CD8-positive, alpha-beta memory T cell (primary cell): Measurements from ENCODE around the gene DZIP1L. TPM values are rescaled to one million over a fixed set of nuclear protein-coding genes. Genes with fewer than 3 reads are reported as not detected.
"Not testable (repeated sequence)": the region's sequence is repeated elsewhere in the genome, so short reads cannot be mapped to it uniquely, and the experiment has no call there.

Experiments used
- CTCF ChIA-PET: fragments of 350-600 bp; sonication (Branson Sonifier 250); formaldehyde crosslinking; loops from one replicate; lab custom pipeline; 2021; ENCODE audit warnings: antibody characterized with exemption; lab: Charles Lee
- POLR2A ChIA-PET: fragments of 350-600 bp; sonication (Branson Sonifier 250); formaldehyde crosslinking; loops from one replicate; lab custom pipeline; 2021; ENCODE audit warnings: antibody characterized with exemption; lab: Charles Lee
- DNase-seq, 5 donors: peaks; one replicate each; pipeline versions ENCODE4 v3.0.0 to v3.0.0-alpha.2; 2020 to 2022; ENCODE audit warnings: mixed read lengths in 1 of 5
- H3K27ac ChIP-seq: one replicate; pipeline ENCODE4 v1.7.0; 2013; ENCODE audit warnings: low read depth, mild to moderate bottlenecking, low read length, moderate library complexity
- H3K27me3 ChIP-seq: 2 replicates; pipeline ENCODE4 v1.7.0; 2013; ENCODE audit warnings: low read length, mild to moderate bottlenecking; ENCODE audit not compliant: insufficient read depth, poor library complexity, severe bottlenecking
- H3K36me3 ChIP-seq: 2 replicates; pipeline ENCODE4 v1.7.0; 2013; ENCODE audit warnings: mild to moderate bottlenecking, low read length, moderate library complexity; ENCODE audit not compliant: insufficient read depth
- H3K4me1 ChIP-seq: 2 replicates; pipeline ENCODE4 v1.7.0; 2013; ENCODE audit warnings: mild to moderate bottlenecking, low read length, moderate library complexity; ENCODE audit not compliant: insufficient read depth
- H3K4me3 ChIP-seq: 2 replicates; pipeline ENCODE4 v1.7.0; 2013; ENCODE audit warnings: mild to moderate bottlenecking, low read length
- H3K9me3 ChIP-seq: 2 replicates; pipeline ENCODE4 v1.7.0; 2013; ENCODE audit warnings: mild to moderate bottlenecking, low read length
- H3K27ac Mint-ChIP-seq, 8 donors: one replicate each; pipeline ENCODE4 v1.8.0; 2020 to 2021; ENCODE audit warnings: mixed read lengths in 8 of 8, mild to moderate bottlenecking in 6 of 8, inconsistent platforms in 3 of 8, moderate library complexity in 3 of 8
- H3K27me3 Mint-ChIP-seq, 2 donors: one replicate each; pipeline ENCODE4 v1.8.0; 2020 to 2021; ENCODE audit warnings: mixed read lengths in 2 of 2, mild to moderate bottlenecking in 1 of 2, moderate library complexity in 1 of 2
- H3K36me3 Mint-ChIP-seq, 3 donors: one replicate each; pipeline ENCODE4 v1.8.0; 2020 to 2021; ENCODE audit warnings: mixed read lengths in 3 of 3, inconsistent platforms in 1 of 3, mild to moderate bottlenecking in 1 of 3
- H3K4me1 Mint-ChIP-seq, 3 donors: one replicate each; pipeline ENCODE4 v1.8.0; 2020 to 2021; ENCODE audit warnings: mixed read lengths in 3 of 3, inconsistent platforms in 1 of 3, mild to moderate bottlenecking in 1 of 3
- H3K4me3 Mint-ChIP-seq, 7 donors: one replicate each; pipeline ENCODE4 v1.8.0; 2020 to 2021; ENCODE audit warnings: mixed read lengths in 7 of 7, mild to moderate bottlenecking in 6 of 7, moderate library complexity in 4 of 7, inconsistent platforms in 2 of 7
- H3K9me3 Mint-ChIP-seq, 5 donors: one replicate each; pipeline ENCODE4 v1.8.0; 2020 to 2022; ENCODE audit warnings: mixed read lengths in 5 of 5, mild to moderate bottlenecking in 3 of 5, moderate library complexity in 2 of 5, inconsistent platforms in 1 of 5
- polyA plus RNA-seq: library from polyadenylated mRNA; unstranded; fragments of 300-500 nt; fragmentation: Illumina TruSeq; gene quantifications from one replicate; pipeline ENCODE4 v1.2.3, GENCODE V29; 2021
- total RNA-seq, 2 experiments: library from RNA; stranded (reverse); gene quantifications; one replicate each; pipeline ENCODE4 v1.2.3, GENCODE V29; 2021

The DZIP1L gene
- total and polyA plus RNA-seq, 3 experiments from 2014 or later, result 0.20 TPM; not detected in 2

- POLR2A ChIA-PET, DNase-seq, H3K27ac ChIP-seq, H3K4me3 Mint-ChIP-seq, H3K4me1 ChIP-seq, H3K27me3 ChIP-seq, H3K9me3 Mint-ChIP-seq, H3K36me3 ChIP-seq, H3K9me3 ChIP-seq, H3K36me3 Mint-ChIP-seq, H3K27ac Mint-ChIP-seq, H3K4me1 Mint-ChIP-seq, H3K27me3 Mint-ChIP-seq, H3K4me3 ChIP-seq: not testable (repeated sequence)
- CTCF ChIA-PET, result interaction anchor here (1.0 to 1.2 kb wide), 2 partner anchors 17 to 18 kb away, joined by 3 read pairs; no protein-coding TSS in a partner anchor
Measured at GRCh38 chr3:138101351-138101940, 14.0 kb downstream of the DZIP1L start.

GRCh38 chr3:138099417-138099816 is 16.0 kb downstream of the DZIP1L start:
- Mint-ChIP-seq H3K27me3 (peaks cover 0 to 3% of the 10 kb centered on the region in 2 donors), H3K4me3 (no peak overlapping the region), H3K9me3 (no peaks in the 10 kb centered on the region), H3K4me1 (no peaks in the 10 kb centered on the region), H3K27ac (no peak overlapping the region), H3K36me3 (no peaks in the 10 kb centered on the region)
- ChIA-PET POLR2A (interaction anchor here (0.7 kb wide), 1 partner anchor 17 kb away, joined by 3 read pairs; no protein-coding TSS in a partner anchor), CTCF (interaction anchor here (0.8 to 1.2 kb wide), 2 partner anchors 9 to 19 kb away, joined by 3 to 4 read pairs; no protein-coding TSS in a partner anchor)
- Histone ChIP-seq H3K9me3 (no peaks in the 10 kb centered on the region), H3K36me3 (no peaks in the 10 kb centered on the region), H3K4me3 (no peak overlapping the region), H3K27ac (no peak overlapping the region), H3K4me1 (no peaks in the 10 kb centered on the region), H3K27me3 (no peaks in the 10 kb centered on the region)
- no peak for DNase-seq

- no peaks in the 10 kb centered on the region for H3K36me3 Mint-ChIP-seq
- no peaks in the 10 kb centered on the region for H3K9me3 ChIP-seq
- no peaks in the 10 kb centered on the region for H3K4me1 ChIP-seq
- no peaks in the 10 kb centered on the region for H3K4me1 Mint-ChIP-seq
- ChIA-PET POLR2A (no interaction called here), CTCF (no interaction called here)
- no peaks in the 10 kb centered on the region for H3K9me3 Mint-ChIP-seq
- H3K27me3 ChIP-seq, result no peaks in the 10 kb centered on the region
- H3K27ac Mint-ChIP-seq, result peak overlapping the region in 1 of 8 donors; percentile 7
- no peak overlapping the region for H3K27ac ChIP-seq
- DNase-seq, result no peak
- H3K4me3 ChIP-seq, result no peak overlapping the region
- peaks cover 2 to 3% of the 10 kb centered on the region in 2 donors for H3K27me3 Mint-ChIP-seq
- no peak overlapping the region for H3K4me3 Mint-ChIP-seq
- no peaks in the 10 kb centered on the region for H3K36me3 ChIP-seq
Measured at GRCh38 chr3:138097192-138098172, 17.9 kb downstream of the DZIP1L start.

GRCh38 chr3:138093721-138094120 is 21.7 kb downstream of the DZIP1L start:
- ChIA-PET CTCF (interaction anchor here (0.7 kb wide), 1 partner anchor 25 kb away, joined by 3 read pairs; no protein-coding TSS in a partner anchor), POLR2A (no interaction called here)
- no peaks in the 10 kb centered on the region for H3K36me3 ChIP-seq
- H3K27me3 Mint-ChIP-seq, result peaks cover 3 to 15% of the 10 kb centered on the region in 2 donors
- H3K4me3 Mint-ChIP-seq, result no peak overlapping the region
- H3K4me3 ChIP-seq, result no peak overlapping the region
- no peaks in the 10 kb centered on the region for H3K27me3 ChIP-seq
- H3K4me1 ChIP-seq, result no peaks in the 10 kb centered on the region
- H3K36me3 Mint-ChIP-seq, result no peaks in the 10 kb centered on the region
- no peaks in the 10 kb centered on the region for H3K9me3 Mint-ChIP-seq
- no peak for DNase-seq
- H3K27ac Mint-ChIP-seq, result no peak overlapping the region
- no peaks in the 10 kb centered on the region for H3K4me1 Mint-ChIP-seq
- no peaks in the 10 kb centered on the region for H3K9me3 ChIP-seq
- no peak overlapping the region for H3K27ac ChIP-seq

GRCh38 chr3:138092023-138092422 is 23.4 kb downstream of the DZIP1L start:
- ChIA-PET CTCF (no interaction called here), POLR2A (no interaction called here)
- no peak overlapping the region for H3K27ac Mint-ChIP-seq
- H3K9me3 Mint-ChIP-seq, result no peaks in the 10 kb centered on the region
- Histone ChIP-seq H3K27ac (no peak overlapping the region), H3K27me3 (no peaks in the 10 kb centered on the region), H3K4me3 (no peak overlapping the region), H3K9me3 (no peaks in the 10 kb centered on the region), H3K36me3 (no peaks in the 10 kb centered on the region), H3K4me1 (no peaks in the 10 kb centered on the region)
- H3K4me1 Mint-ChIP-seq, result no peaks in the 10 kb centered on the region
- no peak for DNase-seq
- no peaks in the 10 kb centered on the region for H3K36me3 Mint-ChIP-seq
- H3K4me3 Mint-ChIP-seq, result no peak overlapping the region
- peaks cover 9 to 26% of the 10 kb centered on the region in 2 donors for H3K27me3 Mint-ChIP-seq

- no peak overlapping the region for H3K27ac ChIP-seq
- H3K27me3 ChIP-seq, result no peaks in the 10 kb centered on the region
- DNase-seq, result no peak
- H3K36me3 Mint-ChIP-seq, result no peaks in the 10 kb centered on the region
- no peaks in the 10 kb centered on the region for H3K4me1 Mint-ChIP-seq
- no peak overlapping the region for H3K4me3 Mint-ChIP-seq
- no peak overlapping the region for H3K27ac Mint-ChIP-seq
- H3K9me3 ChIP-seq, result no peaks in the 10 kb centered on the region
- peaks cover 10 to 26% of the 10 kb centered on the region in 2 donors for H3K27me3 Mint-ChIP-seq
- no peaks in the 10 kb centered on the region for H3K4me1 ChIP-seq
- no peaks in the 10 kb centered on the region for H3K9me3 Mint-ChIP-seq
- ChIA-PET CTCF (no interaction called here), POLR2A (no interaction called here)
- H3K36me3 ChIP-seq, result no peaks in the 10 kb centered on the region
- no peak overlapping the region for H3K4me3 ChIP-seq
Measured at GRCh38 chr3:138089091-138089490, 26.3 kb downstream of the DZIP1L start.

- H3K9me3 Mint-ChIP-seq, POLR2A ChIA-PET, CTCF ChIA-PET, H3K4me3 ChIP-seq, H3K4me3 Mint-ChIP-seq, H3K27me3 ChIP-seq, H3K4me1 ChIP-seq, H3K36me3 ChIP-seq, H3K9me3 ChIP-seq, H3K36me3 Mint-ChIP-seq, H3K27ac ChIP-seq, DNase-seq, H3K27ac Mint-ChIP-seq: not testable (repeated sequence)
- Mint-ChIP-seq H3K4me1 (peaks cover 14 to 25% (median 24%) of the 10 kb centered on the region in 3 donors), H3K27me3 (peaks cover 13 to 29% of the 10 kb centered on the region in 2 donors)
Measured at GRCh38 chr3:138085745-138086144, 29.7 kb downstream of the DZIP1L start.

- DNase-seq, result no peak
- CTCF ChIA-PET, result interaction anchor here (1.2 to 1.4 kb wide), 2 partner anchors 11 to 18 kb away, joined by 3 read pairs; no protein-coding TSS in a partner anchor
- POLR2A ChIA-PET, result no interaction called here
- no peaks in the 10 kb centered on the region for H3K9me3 ChIP-seq
- H3K27me3 ChIP-seq, result no peaks in the 10 kb centered on the region
- Mint-ChIP-seq H3K4me3 (no peak overlapping the region), H3K27me3 (peaks cover 13 to 22% of the 10 kb centered on the region in 2 donors), H3K9me3 (no peaks in the 10 kb centered on the region), H3K36me3 (no peaks in the 10 kb centered on the region), H3K27ac (no peak overlapping the region), H3K4me1 (peaks cover 14 to 25% (median 24%) of the 10 kb centered on the region in 3 donors)
- H3K4me3 ChIP-seq, result no peak overlapping the region
- no peaks in the 10 kb centered on the region for H3K4me1 ChIP-seq
- H3K27ac ChIP-seq, result no peak overlapping the region
- H3K36me3 ChIP-seq, result no peaks in the 10 kb centered on the region
Measured at GRCh38 chr3:138084196-138084595, 31.2 kb downstream of the DZIP1L start.
